ENCODE data around the gene INSYN1. TPM values are rescaled to one million over a fixed set of nuclear protein-coding genes. Genes with fewer than 3 reads are reported as not detected.
"Not testable (repeated sequence)": the region's sequence is repeated elsewhere in the genome, so short reads cannot be mapped to it uniquely, and the experiment has no call there.

The INSYN1 gene
- total RNA-seq, 4 donors from 2014 or later: 2.7 to 11.6 (median 7.7) TPM

GRCh38 chr15:73797366-73798158 is 44.4 kb upstream of the INSYN1 start:
- Histone ChIP-seq H3K36me3 (no peaks in the 10 kb centered on the region), H3K27me3 (no peaks in the 10 kb centered on the region), H3K27ac (no peak overlapping the region), H3K4me1 (peaks cover 32 to 37% of the 10 kb centered on the region in 2 donors), H3K9me3 (no peaks in the 10 kb centered on the region), H3K4me3 (no peak overlapping the region)
- intact Hi-C loops (cut with DNase I; ENCODE audit: low total_unique reads) (no loop called here), in situ Hi-C loops (cut with MboI; ENCODE audit: low sequenced_read_pairs in 4 of 4) (no loop called here)
- TF ChIP-seq POLR2A (IDR thresholded peaks at IDR 0.05): no peak
- no peak for TF ChIP-seq CTCF (IDR thresholded peaks at IDR 0.05 in 4 of 5, conservative IDR thresholded peaks at IDR 0.05 in 1 of 5)
- ATAC-seq (no peak), DNase-seq (no peak)

- no peaks in the 10 kb centered on the region for H3K9me3 ChIP-seq
- in situ Hi-C loops (cut with MboI; ENCODE audit: low sequenced_read_pairs in 4 of 4) (no loop called here), intact Hi-C loops (cut with DNase I; ENCODE audit: low total_unique reads) (no loop called here)
- no peak for DNase-seq
- no peak for ATAC-seq
- peaks cover 25 to 26% of the 10 kb centered on the region in 2 donors for H3K4me1 ChIP-seq
- H3K27ac ChIP-seq: no peak overlapping the region
- no peak overlapping the region for H3K4me3 ChIP-seq
- H3K36me3 ChIP-seq: no peaks in the 10 kb centered on the region
- H3K27me3 ChIP-seq: no peaks in the 10 kb centered on the region
- TF ChIP-seq CTCF (IDR thresholded peaks at IDR 0.05 in 4 of 5, conservative IDR thresholded peaks at IDR 0.05 in 1 of 5) (no peak), POLR2A (IDR thresholded peaks at IDR 0.05) (no peak)
Measured at GRCh38 chr15:73796331-73796831, 43.2 kb upstream of the INSYN1 start.

GRCh38 chr15:73794443-73795133 is 41.4 kb upstream of the INSYN1 start:
- in situ Hi-C loops (cut with MboI; ENCODE audit: low sequenced_read_pairs in 4 of 4): no loop called here
- ATAC-seq (no peak), DNase-seq (no peak)
- intact Hi-C loops (cut with DNase I; ENCODE audit: low total_unique reads): no loop called here
- H3K36me3 ChIP-seq: no peaks in the 10 kb centered on the region
- no peak overlapping the region for H3K27ac ChIP-seq
- H3K9me3 ChIP-seq: no peaks in the 10 kb centered on the region
- TF ChIP-seq CTCF (IDR thresholded peaks at IDR 0.05 in 4 of 5, conservative IDR thresholded peaks at IDR 0.05 in 1 of 5) (no peak), POLR2A (IDR thresholded peaks at IDR 0.05) (no peak)
- no peaks in the 10 kb centered on the region for H3K27me3 ChIP-seq
- H3K4me1 ChIP-seq: peaks cover 7 to 8% of the 10 kb centered on the region in 2 donors
- H3K4me3 ChIP-seq: no peak overlapping the region

- H3K36me3 ChIP-seq; H3K27ac ChIP-seq; in situ Hi-C loops (cut with MboI; ENCODE audit: low sequenced_read_pairs in 4 of 4); H3K4me1 ChIP-seq; DNase-seq; H3K27me3 ChIP-seq; H3K9me3 ChIP-seq; intact Hi-C loops (cut with DNase I; ENCODE audit: low total_unique reads); ATAC-seq; H3K4me3 ChIP-seq: not testable (repeated sequence)
Measured at GRCh38 chr15:73792899-73793541, 39.9 kb upstream of the INSYN1 start.

- ATAC-seq: peak; percentile 61 to 81
- intact Hi-C loops (cut with DNase I; ENCODE audit: low total_unique reads) (no loop called here), in situ Hi-C loops (cut with MboI; ENCODE audit: low sequenced_read_pairs in 4 of 4) (no loop called here)
- Histone ChIP-seq H3K4me3 (no peak overlapping the region), H3K27ac (peak overlapping the region in 2 of 4 donors; percentile 27 to 51), H3K4me1 (peaks cover 0 to 6% of the 10 kb centered on the region in 2 donors), H3K36me3 (no peaks in the 10 kb centered on the region), H3K9me3 (no peaks in the 10 kb centered on the region), H3K27me3 (no peaks in the 10 kb centered on the region)
- peak; percentile 11 to 40 for DNase-seq
- TF ChIP-seq CTCF (IDR thresholded peaks at IDR 0.05 in 4 of 5, conservative IDR thresholded peaks at IDR 0.05 in 1 of 5) (peak in 1 of 5 experiments; percentile 30), POLR2A (IDR thresholded peaks at IDR 0.05) (no peak)
Measured at GRCh38 chr15:73792415-73792814, 39.3 kb upstream of the INSYN1 start.
